HG03045 (cell line): ENCODE data around the gene KAZN.

Source experiments
- ATAC-seq: cut with Tn5 transposase; IDR thresholded peaks from one replicate; pipeline ENCODE4 v1.9.1; 2021; ENCODE audit warnings: mild to moderate bottlenecking, moderate library complexity; ENCODE audit not compliant: unreplicated experiment

Gene KAZN

DNA sequence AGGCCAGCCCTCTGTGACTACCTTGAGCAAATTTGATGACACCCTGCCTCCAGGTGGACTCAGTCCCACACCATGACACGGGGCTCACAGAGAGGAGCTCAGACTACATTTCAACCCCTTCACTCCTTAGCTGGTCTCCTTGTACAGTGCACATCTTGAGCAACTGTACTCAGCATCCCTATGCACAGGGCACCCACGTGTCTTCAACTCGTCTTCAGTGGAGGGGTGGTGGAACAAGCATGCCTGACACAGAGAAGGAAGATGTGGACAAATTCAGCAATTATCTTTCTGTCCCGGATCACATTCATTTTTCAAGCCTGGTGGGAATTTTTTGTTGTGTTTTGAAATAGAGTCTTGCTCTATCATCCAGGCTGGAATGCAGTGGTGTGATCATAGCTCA, 213.7 kb downstream of the KAZN start:
- no peak for ATAC-seq

- no peak for ATAC-seq
Measured at GRCh38 chr1:14815175-14815877, 216.8 kb downstream of the KAZN start.

- no peak for ATAC-seq
Measured at GRCh38 chr1:14817223-14818170, 219.0 kb downstream of the KAZN start.

GRCh38 chr1:14820295-14821085, 222.0 kb downstream of the KAZN start:
- no peak for ATAC-seq

DNA sequence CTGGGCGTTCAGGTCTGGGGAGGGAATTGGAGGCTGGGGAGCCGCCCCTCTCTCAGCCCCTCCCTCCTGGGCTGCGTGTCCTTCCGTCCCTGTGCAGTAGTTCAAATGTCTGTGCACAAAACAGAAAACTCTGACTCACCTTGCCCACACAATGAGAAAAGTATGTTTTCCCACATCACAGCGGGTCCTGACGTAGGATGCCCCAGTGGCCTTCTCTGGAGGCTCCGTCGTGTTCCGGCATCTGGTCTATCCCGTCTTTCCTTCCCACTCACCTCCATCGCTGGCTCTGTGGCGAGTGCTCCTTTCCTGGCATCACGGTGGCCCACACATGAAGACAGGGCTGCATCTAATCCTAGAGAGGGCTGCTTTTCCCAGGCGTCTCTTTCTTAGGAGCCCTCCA, 224.0 kb downstream of the KAZN start:
- no peak for ATAC-seq

GRCh38 chr1:14822996-14823395, 224.5 kb downstream of the KAZN start:
- no peak for ATAC-seq

GRCh38 chr1:14824314-14824915, 225.9 kb downstream of the KAZN start:
- ATAC-seq: no peak

GRCh38 chr1:14825396-14825795, 226.9 kb downstream of the KAZN start:
- no peak for ATAC-seq

DNA sequence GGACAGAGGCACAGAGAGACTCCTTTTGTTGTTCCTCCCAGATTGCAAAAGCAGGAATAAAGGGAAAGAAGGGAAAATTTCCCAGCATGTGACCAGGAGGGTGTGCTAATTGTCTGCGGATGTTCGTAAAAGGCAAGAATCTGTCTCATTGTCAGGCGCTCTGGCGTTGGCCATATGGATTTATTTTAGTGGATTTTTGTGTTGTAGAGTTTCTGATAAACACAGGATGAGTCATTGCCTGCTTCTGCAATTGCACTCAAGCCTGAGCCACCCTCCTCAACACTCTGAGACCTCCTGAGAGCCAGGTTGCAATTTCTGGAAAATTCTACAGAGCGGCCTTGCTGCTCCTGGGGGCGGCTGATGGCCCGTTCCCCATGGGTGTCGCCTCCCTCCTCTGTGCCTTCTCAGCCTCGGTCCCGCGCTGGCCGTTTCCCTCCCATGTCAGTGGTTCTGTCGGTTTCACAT, 227.7 kb downstream of the KAZN start:
- no peak for ATAC-seq

- no peak for ATAC-seq
Measured at GRCh38 chr1:14826731-14827326, 228.3 kb downstream of the KAZN start.

DNA sequence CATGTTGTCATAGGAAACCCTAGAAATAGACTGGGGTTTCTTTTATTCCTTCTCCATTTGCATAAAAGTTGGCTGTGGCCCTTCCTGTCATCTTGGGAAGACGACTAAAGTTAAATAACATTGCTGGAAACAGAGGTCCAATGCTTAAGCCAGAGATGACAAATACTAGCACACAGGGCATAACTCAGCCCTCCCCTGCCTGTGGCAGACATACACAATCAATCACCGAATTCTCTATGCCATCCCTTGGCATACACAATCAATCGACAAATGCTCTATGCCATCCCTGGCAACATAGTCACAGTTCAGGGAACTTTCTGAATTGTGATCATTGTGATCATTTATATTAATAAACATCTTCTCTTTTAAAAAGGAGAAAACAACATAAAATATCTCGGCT, 229.4 kb downstream of the KAZN start:
- no peak for ATAC-seq

GRCh38 chr1:14828665-14829064, 230.2 kb downstream of the KAZN start:
- ATAC-seq: no peak

GRCh38 chr1:14835725-14836124, 237.2 kb downstream of the KAZN start:
- ATAC-seq: no peak

DNA sequence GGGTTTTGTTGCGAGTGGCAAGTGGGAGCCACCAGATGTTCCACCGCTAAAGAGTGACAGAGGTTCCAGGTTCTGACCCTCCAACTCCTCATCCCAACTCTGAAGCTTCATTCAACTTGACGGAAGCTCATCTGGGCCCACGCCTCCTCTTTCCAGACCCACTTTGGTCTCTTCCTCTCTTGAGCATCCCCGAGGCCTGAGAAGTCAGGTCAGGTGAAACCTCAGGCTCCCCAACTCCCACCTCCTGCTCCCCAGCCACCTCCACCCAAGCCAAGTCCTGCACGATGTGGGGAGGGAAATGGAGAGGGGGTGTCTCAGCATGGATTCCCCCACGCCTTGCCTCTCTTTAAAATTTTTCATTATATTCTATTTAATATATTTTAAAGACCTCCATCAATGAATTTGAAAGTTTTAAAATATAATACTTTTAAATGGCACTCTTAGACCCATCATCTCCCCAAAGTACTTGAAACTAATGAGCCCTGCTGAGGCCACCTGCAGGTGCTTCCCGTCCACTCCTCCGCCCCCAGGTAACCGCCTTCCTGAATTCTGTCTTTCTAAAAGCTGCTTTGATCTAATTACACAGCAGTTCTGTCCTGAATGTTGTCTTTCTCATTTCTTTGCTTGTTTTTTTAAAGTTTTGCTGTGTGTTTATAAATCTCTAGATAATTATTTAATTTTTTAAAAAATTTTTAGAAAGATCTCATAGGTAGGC, 238.1 kb downstream of the KAZN start:
- no peak for ATAC-seq

DNA sequence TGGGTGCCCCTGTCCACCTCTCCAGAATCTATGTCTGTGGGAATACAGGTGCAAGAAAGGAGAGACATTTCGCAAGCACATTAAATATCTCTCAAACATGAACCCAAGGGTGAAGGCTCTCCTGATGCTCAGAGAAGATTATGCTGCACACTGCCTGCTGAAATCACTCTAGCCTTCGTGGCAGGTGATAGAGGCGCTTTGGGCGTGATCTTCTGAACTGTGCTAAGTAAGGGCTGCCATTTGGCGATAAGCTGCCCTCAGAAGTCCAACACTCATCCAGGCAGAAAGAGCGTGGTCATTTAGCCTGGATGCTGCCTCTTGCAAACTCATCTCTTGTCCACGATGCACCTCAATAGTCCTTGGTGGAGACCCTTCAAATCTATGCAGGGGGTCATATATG, 241.9 kb downstream of the KAZN start:
- no peak for ATAC-seq

GRCh38 chr1:14841456-14841855, 243.0 kb downstream of the KAZN start:
- no peak for ATAC-seq

- no peak for ATAC-seq
Measured at GRCh38 chr1:14841951-14842350, 243.5 kb downstream of the KAZN start.

DNA sequence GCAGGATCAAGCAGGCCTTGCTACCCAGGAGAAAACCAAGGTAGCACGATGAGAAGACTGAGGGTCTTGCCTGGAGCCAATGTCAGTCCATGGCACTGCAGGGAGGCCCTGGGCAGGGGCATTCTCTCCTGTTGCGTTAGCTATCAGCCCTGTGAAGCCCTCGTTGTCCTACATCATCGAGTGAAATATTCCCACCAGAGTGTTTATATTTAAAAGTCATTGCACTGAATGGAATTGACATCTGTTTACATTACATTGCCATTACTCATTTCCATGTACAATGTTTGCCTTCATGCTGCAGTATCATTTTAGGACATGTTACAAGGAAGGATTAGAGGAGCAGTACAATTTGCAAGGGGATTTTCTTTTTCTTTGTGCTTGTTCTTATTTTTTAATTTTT, 243.9 kb downstream of the KAZN start:
- ATAC-seq: no peak

DNA sequence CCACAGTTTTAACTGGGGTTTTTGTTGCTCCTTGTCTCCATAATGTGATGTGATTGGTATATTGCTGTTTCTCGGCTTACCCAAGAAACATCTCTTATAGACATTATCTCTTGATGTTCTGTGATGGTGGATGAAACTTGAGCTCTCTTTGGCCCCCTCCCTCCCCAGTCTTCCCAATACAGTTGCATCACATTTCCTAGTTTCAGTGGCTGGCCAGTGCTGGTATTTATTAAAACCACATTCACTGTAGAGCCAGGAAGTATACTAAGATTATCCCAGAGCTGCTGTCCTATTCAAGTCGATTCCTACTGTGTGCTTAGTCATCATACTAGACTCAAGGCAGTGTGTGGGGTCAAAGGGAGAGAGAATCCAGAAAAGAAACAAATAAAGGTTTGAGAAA, 244.4 kb downstream of the KAZN start:
- ATAC-seq: no peak

DNA sequence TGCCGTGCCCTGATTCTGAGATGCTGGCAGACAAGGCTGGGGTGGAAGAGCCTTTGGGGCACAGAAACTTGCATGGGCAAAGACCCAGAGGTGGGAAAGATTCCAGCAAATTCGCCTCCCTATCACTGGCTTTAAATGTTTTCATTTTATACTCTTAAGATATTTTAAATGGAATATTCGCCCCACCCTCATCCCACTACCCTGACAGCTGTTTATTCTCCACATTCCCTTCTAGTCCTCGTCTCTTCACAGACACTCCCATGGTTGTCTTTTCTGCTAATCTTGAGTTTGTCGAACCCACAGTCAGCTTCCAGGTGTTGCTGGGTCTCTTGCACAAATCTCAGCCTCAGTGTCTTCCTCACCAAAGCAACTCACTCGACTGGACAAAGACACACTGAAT, 245.0 kb downstream of the KAZN start:
- ATAC-seq: no peak
